Sigmoid colon (tissue), 7 donors: ENCODE data around the gene TMED10. TPM values are rescaled to one million over a fixed set of nuclear protein-coding genes. Genes with fewer than 3 reads are reported as not detected.

Experiments used
- DNase-seq: peaks from one replicate; pipeline ENCODE4 v3.0.0-alpha.2; 2019
- H3K27ac ChIP-seq, 4 donors: fragments of 200-600 bp; sonication (generic); one replicate each; pipeline ENCODE4 v1.5.1; 2016 to 2019; ENCODE audit warnings: mild to moderate bottlenecking in 1 of 4
- H3K27me3 ChIP-seq, 3 donors: fragments of 200-600 bp; sonication (generic); one replicate each; pipeline ENCODE4 v1.5.1; 2019; ENCODE audit warnings: mild to moderate bottlenecking in 1 of 3
- H3K36me3 ChIP-seq, 4 donors: fragments of 200-600 bp; sonication (generic); one replicate each; pipeline ENCODE4 v1.5.1; 2016 to 2019
- H3K4me1 ChIP-seq, 4 donors: fragments of 200-600 bp; sonication (generic); one replicate each; pipeline ENCODE4 v1.5.1; 2017 to 2019
- H3K4me3 ChIP-seq, 4 donors: fragments of 200-600 bp; sonication (generic); one replicate each; pipeline ENCODE4 v1.5.1; 2017 to 2019; ENCODE audit warnings: mild to moderate bottlenecking in 2 of 4, moderate library complexity in 1 of 4
- H3K9me3 ChIP-seq, 4 donors: fragments of 200-600 bp in 3 of 4; sonication (generic) in 3 of 4; one replicate each; pipeline versions ENCODE4 v1.5.1 to v1.6.1; 2013 to 2019
- EP300 ChIP-seq, 4 donors: sonication (generic); formaldehyde crosslinking; IDR thresholded peaks; one replicate each; pipeline ENCODE4 v1.6.1; 2017; ENCODE audit warnings: antibody characterized with exemption in 4 of 4
- POLR2A ChIP-seq, 2 donors: fragments of 450-650 bp; IDR thresholded peaks; one replicate each; pipeline ENCODE4 v1.6.1; 2016; ENCODE audit warnings: antibody characterized with exemption in 2 of 2, mild to moderate bottlenecking in 2 of 2, moderate library complexity in 2 of 2
- POLR2AphosphoS5 ChIP-seq, 4 donors: sonication (generic); formaldehyde crosslinking; IDR thresholded peaks; one replicate each; pipeline ENCODE4 v1.6.1; 2017; ENCODE audit warnings: antibody characterized with exemption in 4 of 4
- WGBS, 2 donors: extraction: QIAGEN DNeasy Blood & Tissue Kit; methylation state at CpG; one replicate each; pipeline ENCODE4 v1.1.7; 2013; 5-methylcytosine and 5-hydroxymethylcytosine counted together
- intact Hi-C: fragments of 100-400 bp; cut with DNase I; formaldehyde crosslinking; loops from one replicate; pipeline ENCODE4 v1.15.1; 2023
- polyA plus RNA-seq, 3 donors: library from polyadenylated mRNA; stranded (reverse); fragments of 200-250 nt; gene quantifications; one replicate each; pipeline ENCODE4 v1.2.3, GENCODE V29; 2013
- total RNA-seq, 4 donors: library from RNA; depleted of rRNA; stranded (reverse); fragments of >200 nt; gene quantifications; one replicate each; pipeline ENCODE4 v1.1.0, GENCODE V29; 2016
- TF ChIP-seq, protein P1 (sequence below), 4 experiments: fragments of 450-650 bp in 3 of 4; fragments of 200-600 bp in 1 of 4; IDR thresholded peaks; one replicate each; pipeline ENCODE4 v1.5.1; 2016 to 2019; ENCODE audit warnings: antibody characterized with exemption in 4 of 4, mild to moderate bottlenecking in 3 of 4, moderate library complexity in 2 of 4
- donor health status: healthy with polysubstance abuse.
- donor health status: Bipolar disorder and iron deficiency.
- donor health status: healthy.

Gene TMED10
- total RNA-seq (100 to 1,000 TPM; 107 to 175 (median 165) TPM), polyA plus RNA-seq (100 to 1,000 TPM in 1 of 3 donors, 10 to 100 TPM in 2; 38.4 to 236 (median 51.1) TPM)

DNA sequence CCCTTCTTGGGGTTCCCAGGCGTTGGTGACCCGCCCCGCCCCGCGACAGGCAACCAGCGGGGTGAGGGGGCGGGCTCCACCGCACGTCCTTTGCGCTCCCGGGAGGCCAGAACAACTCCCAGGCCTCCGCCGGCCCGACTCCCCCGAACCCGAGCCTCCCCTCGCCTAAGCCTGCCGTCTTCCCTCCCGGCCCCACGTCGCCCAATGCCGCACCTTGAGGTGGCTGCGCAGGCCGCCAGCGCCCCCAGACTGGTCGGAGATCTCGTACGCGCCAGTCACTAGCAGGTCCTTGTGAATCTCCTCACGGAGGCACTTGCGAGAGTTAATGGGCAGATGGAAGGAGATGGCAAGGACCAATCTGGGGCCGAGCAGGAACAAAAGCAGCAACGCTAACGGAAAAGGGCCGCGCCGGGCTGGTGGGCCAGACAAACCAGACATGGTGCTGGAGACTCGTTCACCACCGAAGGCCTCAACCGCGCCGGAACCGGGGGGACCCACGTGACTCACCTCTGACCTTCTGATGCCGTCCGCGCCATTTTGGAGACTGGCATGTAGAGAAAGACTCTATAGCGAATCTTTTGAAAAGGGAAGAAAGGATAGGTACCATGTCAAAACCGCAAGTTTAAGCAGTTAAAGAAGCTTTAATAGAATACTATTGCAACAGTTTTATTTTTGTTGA is at the start of gene TMED10:
Gene TMED10 (minus strand): TSS at position 471 of the 679 bp plus-strand sequence. CDS start 33 bp downstream, at position 438.
- Histone ChIP-seq H3K36me3 (no peaks in the 10 kb centered on the region), H3K4me1 (peaks cover 0 to 33% (median 21%) of the 10 kb centered on the region in 4 donors), H3K4me3 (peak within 1 kb of the TSS; percentile 84 to 98 (median 90)), H3K9me3 (no peaks in the 10 kb centered on the region), H3K27me3 (no peaks in the 10 kb centered on the region), H3K27ac (peak within 1 kb of the TSS; percentile 97 to 99 (median 98))
- TF ChIP-seq POLR2A (IDR thresholded peaks at IDR 0.05): peak; percentile 66 to 67
- peak in 1 of 4 donors; percentile 32 for TF ChIP-seq EP300 (IDR thresholded peaks at IDR 0.05)
- TF ChIP-seq, protein P1, sequence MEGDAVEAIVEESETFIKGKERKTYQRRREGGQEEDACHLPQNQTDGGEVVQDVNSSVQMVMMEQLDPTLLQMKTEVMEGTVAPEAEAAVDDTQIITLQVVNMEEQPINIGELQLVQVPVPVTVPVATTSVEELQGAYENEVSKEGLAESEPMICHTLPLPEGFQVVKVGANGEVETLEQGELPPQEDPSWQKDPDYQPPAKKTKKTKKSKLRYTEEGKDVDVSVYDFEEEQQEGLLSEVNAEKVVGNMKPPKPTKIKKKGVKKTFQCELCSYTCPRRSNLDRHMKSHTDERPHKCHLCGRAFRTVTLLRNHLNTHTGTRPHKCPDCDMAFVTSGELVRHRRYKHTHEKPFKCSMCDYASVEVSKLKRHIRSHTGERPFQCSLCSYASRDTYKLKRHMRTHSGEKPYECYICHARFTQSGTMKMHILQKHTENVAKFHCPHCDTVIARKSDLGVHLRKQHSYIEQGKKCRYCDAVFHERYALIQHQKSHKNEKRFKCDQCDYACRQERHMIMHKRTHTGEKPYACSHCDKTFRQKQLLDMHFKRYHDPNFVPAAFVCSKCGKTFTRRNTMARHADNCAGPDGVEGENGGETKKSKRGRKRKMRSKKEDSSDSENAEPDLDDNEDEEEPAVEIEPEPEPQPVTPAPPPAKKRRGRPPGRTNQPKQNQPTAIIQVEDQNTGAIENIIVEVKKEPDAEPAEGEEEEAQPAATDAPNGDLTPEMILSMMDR (IDR thresholded peaks at IDR 0.05): no peak
- peak; percentile 79 to 87 (median 84) for TF ChIP-seq POLR2AphosphoS5 (IDR thresholded peaks at IDR 0.05)
- intact Hi-C loops: loop anchor here (2.0 to 5.0 kb wide), 5 partner anchors 44 to 119 kb away; partner anchors contain the start of gene FOS
- 0 to 1% methylated on average over 49 of the region's 49 CpGs for WGBS, 2 donors
- peak; percentile 96 for DNase-seq

DNA sequence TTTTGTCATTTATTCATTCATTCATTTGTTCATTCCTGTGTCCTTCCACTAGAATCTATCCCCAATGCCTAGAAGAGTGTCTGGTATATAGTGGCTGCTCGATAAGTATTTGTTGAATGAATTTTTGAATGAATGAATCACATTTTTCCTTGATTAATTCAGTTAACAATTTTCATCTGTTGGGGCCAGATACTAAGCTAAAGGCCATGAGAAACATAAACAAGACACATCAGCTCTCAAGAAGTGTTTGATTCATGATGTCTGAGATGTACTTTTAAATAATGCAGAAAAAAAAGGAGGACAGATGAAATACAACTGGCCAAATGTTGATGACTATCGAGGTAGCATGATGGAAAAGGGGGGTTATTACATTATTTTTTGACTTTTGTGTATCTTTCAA is 48.1 kb upstream of the TMED10 start:
- WGBS, 2 donors: 80% methylated on average over 2 of the region's 2 CpGs
- TF ChIP-seq EP300 (IDR thresholded peaks at IDR 0.05) (no peak), POLR2AphosphoS5 (IDR thresholded peaks at IDR 0.05) (no peak), POLR2A (IDR thresholded peaks at IDR 0.05) (no peak)
- TF ChIP-seq, protein P1 (IDR thresholded peaks at IDR 0.05): no peak
- no peaks in the 10 kb centered on the region for H3K27me3 ChIP-seq
- H3K4me3 ChIP-seq: no peak overlapping the region
- H3K9me3 ChIP-seq: no peaks in the 10 kb centered on the region
- no peak for DNase-seq
- intact Hi-C loops: no loop called here
- no peaks in the 10 kb centered on the region for H3K4me1 ChIP-seq
- H3K36me3 ChIP-seq: no peaks in the 10 kb centered on the region
- no peak overlapping the region for H3K27ac ChIP-seq

DNA sequence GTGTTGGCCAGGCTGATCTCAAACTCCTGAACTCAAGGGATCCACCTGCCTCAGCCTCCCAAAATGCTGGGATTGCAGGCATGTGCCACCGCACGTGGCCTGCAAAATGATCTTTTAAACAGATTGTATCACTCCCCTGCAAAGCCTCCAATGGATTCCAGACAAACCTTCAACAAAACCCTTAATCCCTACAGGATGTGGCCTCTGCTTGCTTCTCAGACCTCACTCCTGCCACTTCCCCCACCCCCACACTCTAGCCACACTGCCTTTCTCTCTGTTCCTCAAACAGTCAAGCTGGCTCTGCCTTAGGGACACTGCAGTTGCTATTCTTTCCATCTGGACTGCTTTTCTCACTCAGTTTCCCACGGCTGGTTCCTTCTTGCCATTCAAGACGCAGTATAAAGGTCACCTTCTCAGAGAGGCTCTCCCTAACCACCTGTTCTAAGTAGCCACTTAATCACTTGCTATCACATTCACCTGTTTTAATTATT is 47.3 kb upstream of the TMED10 start:
- DNase-seq: peak; percentile 68
- H3K27ac ChIP-seq: no peak overlapping the region
- H3K4me1 ChIP-seq: no peaks in the 10 kb centered on the region
- no peak overlapping the region for H3K4me3 ChIP-seq
- 48 to 57% methylated on average over 4 of the region's 4 CpGs for WGBS, 2 donors
- intact Hi-C loops: no loop called here
- TF ChIP-seq POLR2AphosphoS5 (IDR thresholded peaks at IDR 0.05) (peak in 1 of 4 donors; percentile 41), POLR2A (IDR thresholded peaks at IDR 0.05) (no peak)
- no peaks in the 10 kb centered on the region for H3K9me3 ChIP-seq
- no peaks in the 10 kb centered on the region for H3K36me3 ChIP-seq
- H3K27me3 ChIP-seq: no peaks in the 10 kb centered on the region

DNA sequence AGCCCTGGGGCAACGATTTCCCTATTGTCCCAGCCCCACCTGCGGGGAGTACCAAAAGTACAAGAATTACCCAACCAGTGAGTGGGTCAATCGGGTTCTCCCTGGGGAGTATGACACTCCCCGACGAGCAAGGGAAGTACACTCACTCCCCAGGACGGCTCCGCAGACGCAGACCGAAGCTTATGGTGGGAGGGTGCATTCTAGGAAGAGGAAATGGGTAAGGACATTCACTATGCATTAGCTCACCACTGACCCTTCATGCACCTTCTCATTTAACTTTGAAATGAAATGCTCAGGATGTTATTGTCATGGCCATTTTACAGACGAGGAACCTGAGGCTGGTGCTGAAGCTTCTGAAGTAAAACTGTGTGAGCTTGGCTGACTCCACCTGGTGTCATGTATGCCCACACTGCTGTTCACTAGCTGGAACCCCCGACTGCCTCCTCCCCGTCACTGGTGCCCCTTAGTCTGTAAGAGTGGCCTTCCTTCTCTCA is 45.8 kb upstream of the TMED10 start:
- intact Hi-C loops: no loop called here
- 56 to 85% methylated on average over 12 of the region's 12 CpGs for WGBS, 2 donors
- DNase-seq: peak; percentile 73

DNA sequence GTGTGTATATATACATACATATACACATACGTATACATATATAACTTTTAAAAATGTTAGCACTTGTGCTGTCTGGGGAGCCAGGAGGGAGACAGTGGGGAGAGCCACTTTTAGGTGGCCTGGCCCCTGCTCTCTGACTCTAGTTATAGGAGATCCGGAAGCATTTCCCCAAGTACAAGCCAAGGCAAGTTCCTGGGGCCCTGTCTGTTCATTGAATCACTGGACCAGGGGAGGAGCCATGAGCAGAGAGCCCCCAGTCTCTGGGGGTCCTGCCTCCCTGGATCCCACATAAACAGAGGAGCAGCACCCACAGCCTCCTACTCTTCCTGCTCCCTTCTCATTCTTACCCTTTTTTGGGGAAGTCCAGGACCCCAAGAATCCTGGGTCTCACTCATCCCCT is 45.4 kb upstream of the TMED10 start:
- H3K9me3 ChIP-seq: no peaks in the 10 kb centered on the region
- no peaks in the 10 kb centered on the region for H3K27me3 ChIP-seq
- H3K36me3 ChIP-seq: no peaks in the 10 kb centered on the region
- no peak for DNase-seq
- intact Hi-C loops: no loop called here
- H3K4me3 ChIP-seq: no peak overlapping the region
- no peak overlapping the region for H3K27ac ChIP-seq
- 87 to 91% methylated on average over 2 of the region's 2 CpGs for WGBS, 2 donors
- TF ChIP-seq EP300 (IDR thresholded peaks at IDR 0.05): no peak
- TF ChIP-seq POLR2AphosphoS5 (IDR thresholded peaks at IDR 0.05): no peak
- TF ChIP-seq, protein P1 (IDR thresholded peaks at IDR 0.05): no peak
- TF ChIP-seq POLR2A (IDR thresholded peaks at IDR 0.05): no peak
- no peaks in the 10 kb centered on the region for H3K4me1 ChIP-seq

More for the DNA sequence above, 45.8 kb upstream of the TMED10 start:
- Histone ChIP-seq H3K36me3 (no peaks in the 10 kb centered on the region), H3K9me3 (no peaks in the 10 kb centered on the region), H3K27me3 (no peaks in the 10 kb centered on the region), H3K4me3 (no peak overlapping the region), H3K4me1 (no peaks in the 10 kb centered on the region), H3K27ac (no peak overlapping the region)
- TF ChIP-seq, protein P1 (IDR thresholded peaks at IDR 0.05): no peak
- TF ChIP-seq POLR2AphosphoS5 (IDR thresholded peaks at IDR 0.05) (peak in 2 of 4 donors; percentile 10 to 48), EP300 (IDR thresholded peaks at IDR 0.05) (peak in 3 of 4 donors; percentile 35 to 75 (median 47))
